Stimulated activated CD4-positive, alpha-beta T cell treated with anti-CD3 and anti-CD28 coated beads, Interleukin-1b, Interleukin-23, amount 100 ng/mL, for 24 hours (primary cell): ENCODE measurements around the gene OGA.
A peak's percentile ranks its signal among the peaks of the same experiment; 100 is the strongest.
"Not testable (repeated sequence)": the region's sequence is repeated elsewhere in the genome, so short reads cannot be mapped to it uniquely, and the experiment has no call there.

ENCODE experiments used
- DNase-seq, 4 experiments: peaks; one replicate each; pipeline ENCODE4 v3.0.0-alpha.2; 2020; ENCODE audit warnings: low read depth in 4 of 4, low spot score in 1 of 4

Gene OGA

DNA sequence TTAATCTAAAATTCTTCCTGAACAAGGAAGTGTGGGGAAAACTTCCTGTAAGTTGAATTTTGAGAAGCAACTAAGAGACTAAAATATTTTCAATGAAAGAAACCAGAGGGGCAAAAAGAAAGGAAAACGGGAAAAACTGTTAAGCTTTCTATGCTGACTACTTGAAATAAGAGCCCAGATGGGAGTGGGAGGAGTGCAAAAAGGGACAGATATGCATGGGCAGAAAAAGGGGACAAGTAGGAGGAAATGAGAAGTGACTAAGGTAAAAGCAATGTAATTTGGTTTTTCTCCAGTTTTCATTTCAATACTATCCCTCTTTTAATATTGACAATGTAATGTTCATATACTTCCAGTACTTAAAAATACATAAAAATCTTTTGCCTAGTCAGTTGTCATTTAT is 11.1 kb downstream of the OGA start:
- no peak for DNase-seq

- DNase-seq = no peak
Observed at GRCh38 chr10:101803511-101803910, 14.7 kb downstream of the OGA start.

- DNase-seq = no peak
Observed at GRCh38 chr10:101797403-101798059, 20.7 kb downstream of the OGA start.

DNA sequence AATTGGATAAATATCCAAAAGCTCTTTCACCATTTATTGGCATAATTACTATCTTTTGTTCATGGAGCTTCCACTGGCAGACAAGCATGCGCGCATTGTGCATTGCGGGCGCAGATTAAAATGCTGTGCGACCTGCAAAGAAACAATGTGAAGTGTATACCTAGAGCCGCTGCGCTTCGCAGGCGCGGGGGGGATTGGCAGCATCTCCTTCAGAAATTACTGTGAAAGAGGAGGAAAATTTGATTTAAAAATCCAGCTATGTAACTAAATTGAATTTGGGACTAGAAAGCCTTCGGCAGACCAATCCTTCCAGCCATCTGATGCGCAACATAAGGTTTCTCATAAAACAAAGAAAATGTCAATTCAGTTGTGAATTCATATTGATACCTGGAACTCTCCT is 24.7 kb downstream of the OGA start:
- no peak for DNase-seq

- DNase-seq = no peak
Observed at GRCh38 chr10:101789686-101790085, 28.6 kb downstream of the OGA start.

DNA sequence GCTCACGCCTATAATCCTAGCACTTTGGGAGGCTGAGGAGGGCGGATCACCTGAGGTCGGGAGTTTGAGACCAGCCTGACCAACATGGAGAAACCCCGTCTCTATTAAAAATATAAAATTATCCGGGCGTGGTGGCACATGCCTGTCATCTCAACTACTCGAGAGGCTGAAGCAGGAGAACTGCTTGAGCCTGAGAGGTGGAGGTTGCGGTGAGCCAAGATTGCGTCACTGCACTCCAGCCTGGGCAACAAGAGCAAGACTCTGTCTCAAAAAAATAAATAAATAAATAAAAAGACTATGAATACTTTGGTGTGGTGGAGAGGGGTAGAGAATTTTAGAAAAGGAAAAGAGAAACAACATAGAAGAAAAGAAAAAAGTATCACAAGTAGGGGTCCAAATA is 29.0 kb downstream of the OGA start:
- DNase-seq = not testable (repeated sequence)

DNA sequence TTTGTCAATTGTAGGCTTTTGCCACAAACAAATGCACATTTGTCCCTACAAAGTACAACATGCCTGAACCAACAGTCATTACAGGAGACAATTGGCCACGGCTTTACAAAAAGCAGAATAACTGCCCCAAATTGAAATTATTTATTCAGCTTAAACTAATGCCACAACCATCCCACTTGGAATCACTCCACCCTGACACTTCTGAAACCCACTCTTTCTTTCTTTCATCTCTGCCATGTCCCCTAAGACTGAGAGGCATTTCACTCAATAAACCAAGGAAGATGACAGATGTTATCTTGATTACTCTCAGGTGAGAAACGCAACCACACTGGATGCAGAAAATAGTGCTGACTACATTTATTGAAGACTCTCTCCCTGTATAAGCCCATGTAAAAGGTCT is 32.4 kb downstream of the OGA start:
- no peak for DNase-seq

GRCh38 chr10:101784558-101784957 is 33.7 kb downstream of the OGA start:
- DNase-seq = no peak

- no peak for DNase-seq
Observed at GRCh38 chr10:101783736-101784118, 34.5 kb downstream of the OGA start.

GRCh38 chr10:101782811-101783735 is 35.2 kb downstream of the OGA start, which contains the start of gene NPM3:
NPM3 (minus strand) TSS chr10:101783446; CDS start chr10:101783390, 56 bp downstream.
- peak; percentile 79 to 86 (median 83) for DNase-seq

- no peak for DNase-seq
Observed at GRCh38 chr10:101781984-101782810, 36.0 kb downstream of the OGA start.

DNA sequence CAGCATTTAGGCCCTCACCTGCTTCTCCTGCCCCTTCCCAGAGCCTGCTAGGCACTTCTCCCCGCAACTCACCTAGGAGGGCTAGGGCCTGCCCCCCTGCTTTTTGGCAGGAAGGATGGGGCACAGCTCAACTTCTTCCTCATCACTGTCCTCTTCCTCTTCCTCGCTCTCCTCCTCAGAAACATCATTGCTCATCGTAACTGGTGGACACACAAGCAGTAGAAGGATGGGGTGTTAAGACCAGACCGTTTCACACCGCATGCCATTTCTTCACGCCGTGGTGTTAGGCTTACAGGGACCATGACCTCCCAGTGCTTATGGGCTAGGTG is 36.6 kb downstream of the OGA start:
- no peak for DNase-seq

GRCh38 chr10:101780818-101781654 is 37.2 kb downstream of the OGA start:
- DNase-seq = peak in 3 of 4 experiments; percentile 54 to 66 (median 63)

GRCh38 chr10:101780187-101780817 is 37.9 kb downstream of the OGA start:
- DNase-seq = no peak

DNA sequence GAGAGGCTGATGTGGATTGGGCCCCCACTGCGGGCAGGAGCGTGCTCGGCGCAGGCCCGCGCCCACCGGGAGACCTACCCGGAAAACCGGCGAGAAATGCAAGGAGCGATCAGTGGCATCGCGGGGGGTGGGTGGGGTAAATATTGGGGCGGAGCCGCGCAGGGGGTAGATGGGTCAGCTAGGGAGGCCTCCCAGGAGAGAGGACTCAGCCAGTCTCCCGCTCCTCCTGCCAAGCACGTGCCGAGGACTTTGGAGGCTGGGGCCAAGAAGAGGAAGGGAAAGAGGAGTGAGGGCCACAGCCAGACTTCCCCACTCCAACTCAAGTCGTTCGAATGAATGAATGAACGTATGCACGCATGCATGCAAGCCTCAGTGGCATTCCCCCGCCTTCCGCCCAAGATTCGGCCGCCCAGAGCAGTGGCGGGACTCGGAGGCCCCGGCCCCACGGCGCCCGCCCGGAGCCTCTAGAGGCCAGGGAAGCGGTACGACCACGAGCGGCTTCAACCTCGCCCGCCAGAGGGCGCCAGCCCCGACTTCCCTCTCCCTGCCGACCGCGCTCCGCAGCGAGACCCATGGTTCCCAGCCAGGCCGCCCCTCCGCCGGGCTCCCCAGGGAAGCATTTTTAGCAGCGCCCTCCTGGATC is 38.6 kb downstream of the OGA start:
- DNase-seq = peak; percentile 74 to 81 (median 78)

DNA sequence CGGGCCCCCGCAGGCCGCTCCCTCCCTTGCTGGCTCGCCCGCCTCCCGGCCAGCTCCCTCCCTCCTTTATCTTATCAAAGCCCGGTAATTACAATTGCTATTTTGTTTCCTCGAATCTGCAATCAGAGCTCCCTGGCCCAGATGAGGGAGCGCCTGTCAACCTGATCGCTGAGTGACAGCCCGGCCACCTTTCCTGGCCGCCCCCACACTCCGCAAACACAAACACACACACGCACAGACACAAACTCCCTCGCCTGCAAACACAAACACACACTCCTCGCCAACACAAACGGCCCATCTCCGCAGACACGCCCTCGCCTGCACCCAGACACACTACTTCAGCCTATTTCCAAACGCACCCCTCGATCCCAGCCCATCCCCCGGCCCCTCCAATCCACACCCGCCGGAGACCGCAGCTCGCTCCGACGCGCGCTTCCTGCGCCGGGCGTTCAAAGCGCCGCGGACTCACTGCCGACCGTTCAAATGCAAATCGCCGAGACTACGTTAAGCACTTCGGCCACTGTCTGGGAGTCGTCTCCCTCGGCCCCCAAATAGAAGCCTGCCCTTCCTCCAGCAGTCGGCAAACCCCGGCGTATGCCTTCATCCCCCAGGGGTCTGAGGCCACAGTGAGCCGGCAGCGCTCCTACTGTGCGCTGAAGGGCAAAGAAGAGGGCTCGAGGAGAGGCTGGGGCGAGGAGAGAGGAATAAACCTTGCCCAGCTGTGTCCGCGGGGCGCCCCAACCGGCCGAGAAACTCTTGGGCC is 39.3 kb downstream of the OGA start:
- no peak for DNase-seq

DNA sequence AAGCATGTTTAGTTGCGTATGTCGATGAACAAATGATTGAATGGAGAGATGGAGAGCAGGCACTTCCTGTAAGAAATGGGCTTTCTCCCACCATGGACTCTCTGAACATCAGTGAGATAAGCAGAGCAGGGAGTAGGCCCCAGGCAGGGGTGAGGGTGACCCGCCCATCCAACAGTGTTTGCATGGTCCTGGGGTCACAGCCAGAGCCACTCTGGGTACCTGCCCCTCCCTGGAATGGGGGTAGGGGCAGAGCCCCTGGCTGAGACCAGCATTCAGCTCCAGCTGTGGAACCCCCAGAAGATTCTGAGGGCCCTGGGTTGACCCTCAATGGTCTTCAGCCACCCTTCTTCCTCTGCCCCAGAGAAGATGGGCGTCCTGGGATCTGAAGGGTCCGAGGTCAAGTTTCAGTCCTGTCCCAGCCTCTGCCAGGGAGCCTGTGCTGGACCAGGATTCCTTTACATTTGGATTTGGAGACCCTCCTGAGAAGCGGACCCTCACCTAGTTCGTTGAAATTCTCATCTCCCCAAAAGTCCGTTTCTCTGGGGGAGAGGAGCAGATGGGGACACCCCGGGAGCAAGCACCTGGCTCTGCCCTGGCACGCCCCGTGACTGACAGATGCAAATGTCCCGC is 40.0 kb downstream of the OGA start:
- no peak for DNase-seq

- no peak for DNase-seq
Observed at GRCh38 chr10:101777619-101778145, 40.6 kb downstream of the OGA start.
